ENCODE results near the gene BRPF1. TPM values are rescaled to one million over a fixed set of nuclear protein-coding genes. Genes with fewer than 3 reads are reported as not detected.

The BRPF1 gene
- total and polyA plus RNA-seq, 2 experiments from 2014 or later = 9.3 to 10.7 TPM

- 98% methylated on average over 14 of the region's 14 CpGs for WGBS (ENCODE audit: low lambda C conversion rate, missing lambda C conversion rate)
- TF ChIP-seq EZH2phosphoT487 (IDR thresholded peaks at IDR 0.05; ENCODE audit: low read depth, severe bottlenecking, unreplicated experiment) (no peak), EZH2 (IDR thresholded peaks at IDR 0.05; ENCODE audit: borderline replicate concordance) (no peak), CTCF (IDR thresholded peaks at IDR 0.05; ENCODE audit: poor library complexity) (no peak)
- no peaks in the 10 kb centered on the region for H3K27me3 ChIP-seq
- H3K79me2 ChIP-seq = no peaks in the 10 kb centered on the region
- no peak overlapping the region for H3K27ac ChIP-seq
- no peaks in the 10 kb centered on the region for H3K36me3 ChIP-seq (replicated peaks; ENCODE audit: insufficient read depth, low read depth)
- H3K9me3 ChIP-seq (ENCODE audit: low read depth) = no peaks in the 10 kb centered on the region
- no peaks in the 10 kb centered on the region for H3K4me1 ChIP-seq (ENCODE audit: insufficient read depth)
- H3K4me2 ChIP-seq = no peak overlapping the region
- H3K4me3 ChIP-seq = no peak overlapping the region
- H3K9me2 ChIP-seq (replicated peaks; ENCODE audit: insufficient read depth) = no peaks in the 10 kb centered on the region
- no peak for DNase-seq (ENCODE audit: low spot score)
- H2AFZ ChIP-seq = no peak overlapping the region
- no peaks in the 10 kb centered on the region for H4K20me1 ChIP-seq (ENCODE audit: insufficient read depth, poor library complexity, severe bottlenecking)
Observed at GRCh38 chr3:9783954-9784353, 52.4 kb downstream of the BRPF1 start.

- H3K4me2 ChIP-seq = no peak overlapping the region
- no peaks in the 10 kb centered on the region for H3K79me2 ChIP-seq
- H3K9me2 ChIP-seq (replicated peaks; ENCODE audit: insufficient read depth) = no peaks in the 10 kb centered on the region
- no peak overlapping the region for H3K27ac ChIP-seq
- no peak overlapping the region for H2AFZ ChIP-seq
- 96% methylated on average over 4 of the region's 4 CpGs for WGBS (ENCODE audit: low lambda C conversion rate, missing lambda C conversion rate)
- H3K9me3 ChIP-seq (ENCODE audit: low read depth) = no peaks in the 10 kb centered on the region
- no peaks in the 10 kb centered on the region for H3K4me1 ChIP-seq (ENCODE audit: insufficient read depth)
- TF ChIP-seq CTCF (IDR thresholded peaks at IDR 0.05; ENCODE audit: poor library complexity) = no peak
- no peak for TF ChIP-seq EZH2 (IDR thresholded peaks at IDR 0.05; ENCODE audit: borderline replicate concordance)
- no peak for TF ChIP-seq EZH2phosphoT487 (IDR thresholded peaks at IDR 0.05; ENCODE audit: low read depth, severe bottlenecking, unreplicated experiment)
- H4K20me1 ChIP-seq (ENCODE audit: insufficient read depth, poor library complexity, severe bottlenecking) = no peaks in the 10 kb centered on the region
- H3K36me3 ChIP-seq (replicated peaks; ENCODE audit: insufficient read depth, low read depth) = no peaks in the 10 kb centered on the region
- no peaks in the 10 kb centered on the region for H3K27me3 ChIP-seq
- no peak overlapping the region for H3K4me3 ChIP-seq
- DNase-seq (ENCODE audit: low spot score) = no peak
Observed at GRCh38 chr3:9784965-9785364, 53.4 kb downstream of the BRPF1 start.

GRCh38 chr3:9785602-9786001 is 54.1 kb downstream of the BRPF1 start:
- H3K36me3 ChIP-seq (replicated peaks; ENCODE audit: insufficient read depth, low read depth) = no peaks in the 10 kb centered on the region
- 94% methylated on average over 7 of the region's 7 CpGs for WGBS (ENCODE audit: low lambda C conversion rate, missing lambda C conversion rate)
- no peak overlapping the region for H3K27ac ChIP-seq
- H2AFZ ChIP-seq = no peak overlapping the region
- DNase-seq (ENCODE audit: low spot score) = no peak
- H3K9me3 ChIP-seq (ENCODE audit: low read depth) = no peaks in the 10 kb centered on the region
- no peaks in the 10 kb centered on the region for H3K79me2 ChIP-seq
- H3K9me2 ChIP-seq (replicated peaks; ENCODE audit: insufficient read depth) = no peaks in the 10 kb centered on the region
- TF ChIP-seq EZH2phosphoT487 (IDR thresholded peaks at IDR 0.05; ENCODE audit: low read depth, severe bottlenecking, unreplicated experiment) (no peak), EZH2 (IDR thresholded peaks at IDR 0.05; ENCODE audit: borderline replicate concordance) (no peak), CTCF (IDR thresholded peaks at IDR 0.05; ENCODE audit: poor library complexity) (no peak)
- H4K20me1 ChIP-seq (ENCODE audit: insufficient read depth, poor library complexity, severe bottlenecking) = no peaks in the 10 kb centered on the region
- H3K4me3 ChIP-seq = no peak overlapping the region
- no peaks in the 10 kb centered on the region for H3K4me1 ChIP-seq (ENCODE audit: insufficient read depth)
- H3K27me3 ChIP-seq = no peaks in the 10 kb centered on the region
- H3K4me2 ChIP-seq = no peak overlapping the region

All from hepatocyte (in vitro differentiated cells).